HG03469 (cell line): Measurements from ENCODE around the gene RNU6-8.
A peak's percentile ranks its signal among the peaks of the same experiment; 100 is the strongest.

Source experiments
- ATAC-seq: cut with Tn5 transposase; IDR thresholded peaks from one replicate; pipeline ENCODE4 v1.9.1; 2021; ENCODE audit warnings: mild to moderate bottlenecking, moderate library complexity, moderate number of reproducible peaks; ENCODE audit not compliant: unreplicated experiment

RNU6-8 gene

GRCh38 chr14:32166029-32166428 is 37.0 kb downstream of the RNU6-8 start:
- ATAC-seq, result peak; percentile 65
